GM19025 (cell line): ENCODE measurements around the gene SF3B2.
A peak's percentile ranks its signal among the peaks of the same experiment; 100 is the strongest.
"Not testable (repeated sequence)": the region's sequence is repeated elsewhere in the genome, so short reads cannot be mapped to it uniquely, and the experiment has no call there.

Experiments
- ATAC-seq: cut with Tn5 transposase; IDR thresholded peaks from one replicate; pipeline ENCODE4 v1.9.1; 2021; ENCODE audit warnings: mild to moderate bottlenecking, low read depth, moderate library complexity; ENCODE audit not compliant: unreplicated experiment

The SF3B2 gene, protein sequence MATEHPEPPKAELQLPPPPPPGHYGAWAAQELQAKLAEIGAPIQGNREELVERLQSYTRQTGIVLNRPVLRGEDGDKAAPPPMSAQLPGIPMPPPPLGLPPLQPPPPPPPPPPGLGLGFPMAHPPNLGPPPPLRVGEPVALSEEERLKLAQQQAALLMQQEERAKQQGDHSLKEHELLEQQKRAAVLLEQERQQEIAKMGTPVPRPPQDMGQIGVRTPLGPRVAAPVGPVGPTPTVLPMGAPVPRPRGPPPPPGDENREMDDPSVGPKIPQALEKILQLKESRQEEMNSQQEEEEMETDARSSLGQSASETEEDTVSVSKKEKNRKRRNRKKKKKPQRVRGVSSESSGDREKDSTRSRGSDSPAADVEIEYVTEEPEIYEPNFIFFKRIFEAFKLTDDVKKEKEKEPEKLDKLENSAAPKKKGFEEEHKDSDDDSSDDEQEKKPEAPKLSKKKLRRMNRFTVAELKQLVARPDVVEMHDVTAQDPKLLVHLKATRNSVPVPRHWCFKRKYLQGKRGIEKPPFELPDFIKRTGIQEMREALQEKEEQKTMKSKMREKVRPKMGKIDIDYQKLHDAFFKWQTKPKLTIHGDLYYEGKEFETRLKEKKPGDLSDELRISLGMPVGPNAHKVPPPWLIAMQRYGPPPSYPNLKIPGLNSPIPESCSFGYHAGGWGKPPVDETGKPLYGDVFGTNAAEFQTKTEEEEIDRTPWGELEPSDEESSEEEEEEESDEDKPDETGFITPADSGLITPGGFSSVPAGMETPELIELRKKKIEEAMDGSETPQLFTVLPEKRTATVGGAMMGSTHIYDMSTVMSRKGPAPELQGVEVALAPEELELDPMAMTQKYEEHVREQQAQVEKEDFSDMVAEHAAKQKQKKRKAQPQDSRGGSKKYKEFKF

DNA sequence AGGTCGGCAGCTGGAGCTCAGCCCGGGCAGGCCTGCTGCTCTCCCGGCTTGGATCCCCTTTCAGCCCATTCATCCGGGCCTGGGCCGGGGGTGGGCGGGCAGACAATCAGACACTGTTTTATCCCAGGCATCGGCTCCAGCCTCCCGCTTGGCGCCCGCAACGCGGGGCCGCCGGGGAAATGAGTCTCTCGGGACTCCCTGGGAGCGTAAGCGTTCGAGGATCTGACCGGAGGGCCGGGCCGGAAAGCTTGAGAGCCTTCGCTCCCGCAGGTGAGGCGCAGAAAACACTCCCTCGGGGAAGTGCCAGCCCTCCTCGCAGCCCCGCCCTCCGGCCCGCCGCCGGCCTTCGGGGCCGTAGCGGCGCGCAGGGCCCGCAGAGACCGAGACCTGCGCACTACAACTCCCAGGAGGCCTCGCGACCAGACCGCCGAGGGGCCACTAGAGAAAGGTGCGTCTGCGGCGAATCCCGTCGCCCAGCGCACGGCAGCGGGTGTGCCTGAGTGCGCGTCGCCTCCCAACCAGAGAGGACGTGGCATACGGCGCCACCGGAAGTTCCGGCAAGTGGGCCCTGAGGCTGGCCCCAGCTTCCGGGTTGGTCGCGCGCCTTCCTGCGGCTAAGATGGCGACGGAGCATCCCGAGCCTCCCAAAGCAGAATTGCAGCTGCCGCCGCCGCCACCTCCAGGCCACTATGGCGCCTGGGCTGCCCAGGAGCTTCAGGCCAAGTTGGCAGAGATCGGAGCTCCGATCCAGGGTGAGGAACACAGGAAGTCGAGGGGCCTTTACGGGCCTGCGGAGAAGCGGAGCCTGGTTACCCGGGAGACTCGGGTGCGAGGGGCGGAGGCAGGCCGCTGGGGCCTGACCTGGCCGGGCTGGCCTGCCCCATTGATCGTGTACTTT, at the start of gene SF3B2:
SF3B2 (plus strand) TSS at position 599 of the 898 bp plus-strand sequence; CDS start at position 620, 21 bp downstream.
- peak; percentile 96 for ATAC-seq

DNA sequence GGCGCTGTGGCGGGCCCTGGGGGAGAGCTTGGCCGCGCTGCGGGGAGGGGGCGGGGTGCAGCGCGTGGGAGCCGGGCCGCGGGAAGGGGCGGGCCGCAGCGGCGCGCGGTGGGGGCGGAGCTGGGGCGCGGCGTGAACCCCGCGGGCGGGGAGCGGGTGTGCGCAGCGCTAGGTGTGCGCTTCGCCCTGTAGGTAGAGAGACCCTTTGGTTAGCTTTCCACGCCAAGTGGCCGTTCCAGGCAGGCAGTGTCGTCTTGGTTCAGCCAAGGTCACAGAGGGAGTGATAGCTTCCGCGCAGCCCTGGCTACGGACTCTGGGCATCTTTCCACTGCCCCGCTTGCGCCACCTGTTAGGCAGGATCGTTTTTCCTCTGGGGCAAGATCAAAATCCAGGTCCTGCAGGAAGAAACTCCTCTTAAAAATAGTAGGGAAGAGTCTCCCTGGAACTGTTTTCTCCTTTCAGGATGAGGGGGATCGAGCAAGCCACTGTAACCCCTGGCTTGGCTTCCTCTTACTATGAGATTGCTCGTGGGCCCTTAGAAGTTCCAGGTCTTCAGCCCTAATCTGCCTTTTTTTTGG, 49.4 kb upstream of the SF3B2 start:
- peak; percentile 47 for ATAC-seq

DNA sequence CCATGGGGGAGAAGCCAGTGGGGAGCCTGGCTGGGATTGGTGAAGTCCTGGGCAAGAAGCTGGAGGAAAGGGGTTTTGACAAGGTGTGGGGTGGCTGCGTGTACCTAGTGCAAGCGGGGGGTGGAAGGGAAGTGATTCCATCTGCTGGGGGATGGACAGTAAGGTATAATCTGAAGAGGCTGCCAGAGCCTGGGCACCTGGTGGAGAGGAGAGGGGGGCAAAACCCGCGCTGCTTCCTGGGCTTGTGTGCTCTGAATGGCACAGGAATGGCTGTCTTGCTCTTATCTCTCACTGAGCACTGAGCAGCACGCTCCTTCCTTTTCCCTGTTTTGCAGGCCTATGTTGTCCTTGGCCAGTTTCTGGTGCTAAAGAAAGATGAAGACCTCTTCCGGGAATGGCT, 48.9 kb upstream of the SF3B2 start:
- no peak for ATAC-seq

DNA sequence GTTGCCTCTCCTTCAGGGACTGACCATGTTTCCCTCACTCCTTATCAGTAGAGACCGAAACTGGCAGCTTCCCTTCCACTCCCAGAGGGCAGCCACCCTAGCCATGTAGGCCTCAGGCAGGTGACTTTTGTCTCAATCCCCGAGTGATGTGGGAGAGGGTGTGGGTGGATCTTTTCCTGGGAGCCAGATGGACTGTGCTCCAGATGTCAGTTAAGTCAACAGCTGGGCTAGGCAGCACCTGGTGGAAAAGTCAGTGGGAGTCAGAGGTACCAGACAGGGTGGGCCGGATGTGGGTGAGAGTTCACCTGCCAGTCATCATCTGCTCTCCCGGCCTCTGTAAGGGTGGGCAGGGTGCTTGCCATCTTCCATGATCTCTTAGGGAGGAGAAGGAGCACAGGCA, 48.0 kb upstream of the SF3B2 start:
- ATAC-seq, result no peak

DNA sequence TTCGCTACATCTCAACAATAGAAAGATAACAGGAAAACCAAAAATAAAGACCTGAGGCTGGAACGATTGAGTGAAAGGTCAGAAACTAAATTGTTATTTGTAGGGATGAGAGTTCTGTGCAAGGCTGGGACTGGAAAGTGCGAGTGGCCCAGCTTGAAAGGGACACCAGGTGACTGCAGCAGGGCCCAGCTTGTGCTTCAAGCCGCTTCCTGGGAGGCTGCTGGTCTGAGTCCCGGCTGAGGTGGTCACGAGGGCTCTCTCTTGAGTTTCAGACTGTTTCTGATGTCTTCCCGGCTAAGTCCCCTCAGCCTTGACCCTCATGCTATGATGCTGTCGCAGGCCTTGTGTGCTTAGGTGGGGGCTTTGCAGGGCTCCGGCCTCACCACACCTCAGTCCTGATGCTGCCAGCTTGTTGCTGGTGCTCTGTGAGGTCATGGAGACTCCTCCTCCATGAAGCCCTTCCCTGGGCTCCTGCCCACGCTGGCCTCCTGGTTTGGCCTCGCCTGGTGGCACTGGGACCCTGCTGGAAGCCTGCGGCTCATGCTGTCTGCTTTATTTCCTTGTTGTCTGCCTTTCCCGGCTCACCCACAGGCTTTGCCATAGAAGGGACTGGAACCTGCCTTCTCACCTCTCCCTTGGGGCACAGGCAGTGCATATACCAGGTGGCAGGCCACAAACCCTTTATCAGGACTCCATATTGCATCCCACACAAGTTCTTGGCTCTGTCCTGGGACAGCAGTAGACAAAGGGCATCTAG, 45.9 kb upstream of the SF3B2 start:
- no peak for ATAC-seq

DNA sequence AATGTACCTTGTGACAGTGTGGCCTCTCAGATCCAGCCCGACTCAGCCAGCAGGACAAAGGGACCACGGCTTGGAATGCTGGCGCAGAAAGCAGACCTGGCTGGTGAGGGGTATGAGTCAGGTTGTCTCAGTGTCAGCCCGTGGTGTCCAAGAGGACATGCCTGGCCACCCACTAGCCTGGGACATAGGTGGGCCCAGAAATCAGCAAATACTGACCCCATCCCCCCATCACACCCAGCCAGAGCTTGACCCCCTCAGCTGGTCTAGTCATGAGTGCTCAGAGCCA, 45.3 kb upstream of the SF3B2 start:
- ATAC-seq, result no peak

DNA sequence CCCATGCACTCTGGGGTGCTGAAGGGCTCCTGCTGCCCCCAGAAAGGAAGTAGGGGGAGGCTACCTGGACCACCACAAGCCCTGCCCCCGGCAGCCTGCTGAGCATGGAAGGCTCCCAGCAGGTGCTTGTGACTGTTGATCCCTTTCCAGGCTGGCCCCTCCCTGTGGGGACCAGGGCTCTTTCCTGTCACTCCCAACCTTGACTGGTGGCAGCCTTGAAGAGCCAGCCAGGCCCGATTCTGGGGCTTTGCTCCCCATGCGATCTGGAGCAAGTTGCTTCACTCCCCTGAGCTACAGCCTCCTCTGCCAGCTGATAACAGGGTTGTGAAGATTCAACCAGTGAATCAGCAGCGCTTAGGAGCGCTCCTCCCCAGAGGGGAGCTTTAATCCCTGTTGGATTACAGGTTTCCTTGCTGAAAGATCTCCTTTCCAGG, 44.9 kb upstream of the SF3B2 start:
- ATAC-seq, result no peak

DNA sequence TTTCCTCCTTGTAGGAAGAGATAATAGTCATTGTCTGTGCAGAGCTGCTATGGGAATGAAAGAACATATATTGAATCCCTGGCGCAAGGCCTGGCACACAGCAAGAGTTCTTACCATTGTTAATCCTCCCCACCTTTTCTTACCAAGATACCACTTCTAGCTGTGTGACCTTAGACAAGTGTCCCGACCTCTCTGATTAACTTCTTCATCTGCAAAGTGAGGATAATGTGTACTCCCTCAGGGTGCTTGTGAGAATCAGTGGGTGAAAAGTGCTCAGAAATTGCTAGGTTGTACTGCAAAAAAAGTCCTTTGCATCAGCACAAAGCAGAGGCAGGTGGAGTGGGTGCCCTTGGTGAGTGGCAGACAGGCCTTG, 44.1 kb upstream of the SF3B2 start:
- no peak for ATAC-seq

DNA sequence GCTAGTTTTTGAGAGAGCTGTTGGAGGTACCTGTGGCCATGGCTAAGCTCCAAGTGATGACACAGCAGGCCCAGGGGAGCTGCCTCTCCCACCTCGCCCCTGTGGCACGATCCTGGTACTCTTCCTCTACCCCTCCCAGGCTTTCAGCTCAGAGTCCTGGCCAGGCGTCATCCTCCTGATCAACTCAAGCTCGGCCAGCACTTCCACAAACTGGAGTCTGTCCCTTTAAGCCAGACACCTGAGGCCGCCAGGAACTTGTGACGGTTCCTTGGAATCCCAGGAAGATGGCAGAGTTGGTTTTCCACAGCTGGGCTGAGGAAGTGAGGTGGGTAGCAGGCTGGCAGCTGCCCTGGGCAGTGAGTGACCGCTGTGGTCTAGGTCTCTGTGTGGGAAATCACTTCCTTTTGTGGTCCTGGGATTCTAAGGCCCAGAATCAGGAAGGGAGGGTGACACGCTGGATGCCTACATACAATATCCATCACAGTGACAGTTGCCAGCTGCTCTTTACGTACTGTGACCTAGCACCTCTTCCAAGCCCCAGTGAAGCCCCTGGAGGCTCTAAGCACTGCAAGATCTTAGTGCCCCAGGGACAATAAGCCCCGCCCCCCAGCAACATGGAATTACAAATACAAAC, 43.6 kb upstream of the SF3B2 start:
- no peak for ATAC-seq

- ATAC-seq, result not testable (repeated sequence)
These were observed 42.1 kb upstream of the SF3B2 start for GRCh38 chr11:66010036-66010435.

- ATAC-seq, result no peak
These were observed 40.9 kb upstream of the SF3B2 start for GRCh38 chr11:66011239-66011784.

DNA sequence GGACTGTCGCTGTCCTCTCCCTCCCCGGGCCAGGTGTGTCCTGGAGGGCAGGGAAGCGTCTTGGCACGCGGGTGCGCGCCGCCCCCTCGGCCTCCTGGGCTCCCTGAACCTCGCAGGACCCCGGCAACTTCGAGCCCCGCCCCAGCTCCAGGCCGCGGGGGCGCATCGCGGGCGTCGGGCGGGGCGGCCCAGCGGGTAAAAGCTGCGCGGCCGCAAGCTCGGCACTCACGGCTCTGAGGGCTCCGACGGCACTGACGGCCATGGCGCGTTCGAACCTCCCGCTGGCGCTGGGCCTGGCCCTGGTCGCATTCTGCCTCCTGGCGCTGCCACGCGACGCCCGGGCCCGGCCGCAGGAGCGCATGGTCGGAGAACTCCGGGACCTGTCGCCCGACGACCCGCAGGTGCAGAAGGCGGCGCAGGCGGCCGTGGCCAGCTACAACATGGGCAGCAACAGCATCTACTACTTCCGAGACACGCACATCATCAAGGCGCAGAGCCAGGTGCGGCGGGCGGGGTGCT, 40.3 kb upstream of the SF3B2 start, which contains the start of gene CST6:
CST6 (plus strand) TSS at position 224 of the 519 bp plus-strand sequence; CDS start at position 261, 37 bp downstream.
- no peak for ATAC-seq

GRCh38 chr11:66012371-66012945, 39.7 kb upstream of the SF3B2 start:
- no peak for ATAC-seq

DNA sequence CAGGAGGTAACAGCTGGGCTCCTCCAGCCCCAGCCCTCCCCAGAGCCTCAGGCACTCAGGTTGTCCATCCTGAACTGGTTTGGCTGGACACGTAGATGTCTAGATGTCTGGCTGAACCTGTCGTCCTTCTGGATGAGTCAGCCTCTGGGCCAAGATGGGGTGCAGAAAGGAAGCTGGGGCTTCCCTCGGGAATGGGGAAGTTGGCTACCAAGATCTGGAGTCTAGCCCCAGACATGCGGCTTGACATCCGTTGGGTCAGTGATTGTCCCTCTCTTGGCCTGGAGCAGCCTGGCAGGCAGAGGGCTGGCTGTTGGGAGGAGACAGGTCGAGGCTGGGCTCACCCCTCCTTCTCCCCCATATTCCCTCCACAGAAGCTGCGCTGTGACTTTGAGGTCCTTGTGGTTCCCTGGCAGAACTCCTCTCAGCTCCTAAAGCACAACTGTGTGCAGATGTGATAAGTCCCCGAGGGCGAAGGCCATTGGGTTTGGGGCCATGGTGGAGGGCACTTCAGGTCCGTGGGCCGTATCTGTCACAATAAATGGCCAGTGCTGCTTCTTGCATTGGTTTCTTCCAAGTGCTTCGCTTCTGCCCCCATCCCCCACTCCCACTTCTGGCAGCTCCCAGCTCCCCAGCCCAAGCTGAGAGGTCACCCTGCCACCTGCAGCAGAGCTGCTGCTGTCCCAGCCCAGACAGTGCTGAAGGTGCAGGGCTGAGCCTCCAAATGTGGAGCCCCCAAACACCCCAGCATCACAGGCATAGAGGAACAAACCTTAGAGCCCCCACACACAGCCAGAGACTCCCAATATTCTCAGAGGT, 39.0 kb upstream of the SF3B2 start:
- no peak for ATAC-seq

- ATAC-seq, result no peak
These were observed 38.4 kb upstream of the SF3B2 start for GRCh38 chr11:66013762-66014100.

DNA sequence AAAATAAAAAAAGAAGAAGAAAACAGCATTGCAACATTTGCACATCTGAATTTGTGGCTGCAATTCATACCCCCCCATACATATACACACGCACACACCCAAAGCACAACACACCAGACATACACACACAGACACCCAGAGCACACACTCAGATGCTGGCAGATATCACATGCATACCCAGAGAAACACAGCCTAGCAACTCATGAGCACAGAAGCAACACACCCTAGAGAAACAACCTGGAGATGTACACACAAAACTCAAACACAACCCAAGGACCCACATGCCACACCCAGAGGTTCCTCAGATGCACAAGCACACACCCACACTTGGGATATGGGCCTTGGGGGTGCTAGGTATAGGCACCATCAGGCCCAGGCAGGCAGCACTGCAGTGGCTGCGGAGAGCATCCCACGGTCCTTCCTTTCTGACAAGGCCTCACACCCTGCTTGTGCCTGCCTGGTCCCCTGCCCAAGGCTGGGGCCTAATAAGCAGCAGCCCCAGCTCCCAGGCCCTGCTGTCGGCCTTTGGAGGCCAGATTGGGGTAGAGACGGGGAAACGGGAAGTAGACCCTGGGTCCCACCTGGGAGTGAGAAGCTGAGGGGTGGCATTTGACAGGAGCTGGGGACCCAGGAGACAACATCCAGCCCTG, 37.2 kb upstream of the SF3B2 start:
- no peak for ATAC-seq

- ATAC-seq, result no peak
These were observed 36.7 kb upstream of the SF3B2 start for GRCh38 chr11:66015454-66015881.
